HepG2 (cell line): Measurements from ENCODE around the gene TIAM2. TPM values are rescaled to one million over a fixed set of nuclear protein-coding genes. Genes with fewer than 3 reads are reported as not detected.

ENCODE experiments used
- ATAC-seq: fragments of 200-7000 bp; cut with Tn5 transposase; 3 replicates; pipeline ENCODE4 v1.9.1; 2020; ENCODE audit warnings: mild to moderate bottlenecking, moderate library complexity
- BruUV-seq: library from RNA; stranded (reverse); fragments of 400-500 nt; replicated peaks from 2 replicates; lab custom pipeline; 2021; lab: Mats Ljungman, UMichigan
- CTCF ChIA-PET: fragments of 300-600 bp; formaldehyde crosslinking; extraction: SDS; loops from one replicate; lab custom pipeline; 2021; ENCODE audit warnings: low total read pairs, inconsistent platforms, low intra/inter-chr PET ratio; lab: Yijun Ruan, JAX
- POLR2A ChIA-PET: fragments of 350-600 bp; sonication (Branson Sonifier 250); formaldehyde crosslinking; loops from one replicate; lab custom pipeline; 2020; ENCODE audit warnings: antibody characterized with exemption, inconsistent platforms; lab: Yijun Ruan, JAX
- DNase-seq: peaks from one replicate; pipeline ENCODE4 v3.0.0-alpha.2; 2015; ENCODE audit warnings: low spot score
- FAIRE-seq: peaks from 3 replicates; lab custom pipeline; 2011; peaks lifted over from hg19 to GRCh38; lab: Jason Lieb, UNC
- H2AFZ ChIP-seq: one replicate; pipeline ENCODE4 v1.6.1; 2011; ENCODE audit warnings: low read length, inconsistent platforms
- H3K27ac ChIP-seq: fragments of 300-600 bp; 3 replicates; pipeline ENCODE4 v1.8.0; 2011; ENCODE audit warnings: mixed run types, mild to moderate bottlenecking, mixed read lengths, low read length, inconsistent platforms; ENCODE audit not compliant: insufficient read depth; ENCODE audit errors: extremely low read length
- H3K27me3 ChIP-seq, 2 experiments: fragments of 200-600 bp in 1 of 2; 2 replicates in 1 of 2; 3 replicates in 1 of 2; pipeline versions ENCODE4 v1.6.0 to v1.8.0; 2011; ENCODE audit warnings: low read length in 2 of 2, mild to moderate bottlenecking in 2 of 2, moderate library complexity in 2 of 2, inconsistent platforms in 1 of 2; ENCODE audit not compliant: insufficient read depth in 2 of 2, control insufficient read depth in 1 of 2
- H3K36me3 ChIP-seq, 2 experiments: fragments of 200-600 bp in 1 of 2; replicated peaks in 1 of 2; 2 replicates in 1 of 2; 3 replicates in 1 of 2; pipeline versions ENCODE4 v1.5.1 to v1.8.0; 2011; ENCODE audit warnings: low read length in 2 of 2, inconsistent platforms in 1 of 2; ENCODE audit not compliant: insufficient read depth in 2 of 2, control insufficient read depth in 1 of 2
- H3K4me1 ChIP-seq: 2 replicates; pipeline ENCODE4 v1.5.1; 2012; ENCODE audit warnings: low read length, inconsistent platforms; ENCODE audit not compliant: insufficient read depth
- H3K4me2 ChIP-seq: 2 replicates; pipeline ENCODE4 v1.6.0; 2011; ENCODE audit warnings: low read depth, low read length, inconsistent platforms
- H3K4me3 ChIP-seq, 3 experiments: fragments of 200-600 bp in 1 of 3; sonication (generic), shearing (Covaris generic) in 1 of 3; replicated peaks in 1 of 3; 2 replicates each; pipeline ENCODE4 v1.5.1; 2011 to 2016; ENCODE audit warnings: low read length in 3 of 3, inconsistent platforms in 2 of 3, low read depth in 2 of 3, mild to moderate bottlenecking in 2 of 3, control low read depth in 1 of 3, mixed read lengths in 1 of 3; ENCODE audit not compliant: insufficient read depth in 1 of 3
- H3K79me2 ChIP-seq: one replicate; pipeline ENCODE4 v1.6.1; 2011; ENCODE audit warnings: low read length, inconsistent platforms; ENCODE audit not compliant: insufficient read depth
- H3K9ac ChIP-seq: 2 replicates; pipeline ENCODE4 v1.6.0; 2011; ENCODE audit warnings: mild to moderate bottlenecking, low read depth, low read length, inconsistent platforms; ENCODE audit not compliant: insufficient read depth
- H3K9me3 ChIP-seq: 2 replicates; pipeline ENCODE4 v1.5.1; 2012; ENCODE audit warnings: mild to moderate bottlenecking, low read length
- H4K20me1 ChIP-seq: 2 replicates; pipeline ENCODE4 v1.6.0; 2011; ENCODE audit warnings: inconsistent platforms, mild to moderate bottlenecking, low read length, moderate library complexity; ENCODE audit not compliant: insufficient read depth
- ARNTL ChIP-seq: sonication (generic); formaldehyde crosslinking; IDR thresholded peaks from 2 replicates; pipeline ENCODE4 v1.4.0; 2020; ENCODE audit warnings: mild to moderate bottlenecking, missing genetic modification reagents
- ATF7 ChIP-seq, 2 experiments: fragments of 450-650 bp in 1 of 2; sonication (generic) in 1 of 2; formaldehyde crosslinking in 1 of 2; IDR thresholded peaks; 2 replicates each; pipeline versions ENCODE4 v1.4.0 to v1.6.1; 2016 to 2020; ENCODE audit warnings: antibody characterized with exemption in 1 of 2, mild to moderate bottlenecking in 1 of 2, missing genetic modification reagents in 1 of 2
- DMTF1 ChIP-seq: sonication (generic); formaldehyde crosslinking; IDR thresholded peaks from 2 replicates; pipeline ENCODE4 v1.4.0; 2020; ENCODE audit warnings: mild to moderate bottlenecking, missing genetic modification reagents
- FOXA3 ChIP-seq: IDR thresholded peaks from 2 replicates; pipeline ENCODE4 v1.6.1; 2016; ENCODE audit warnings: missing genetic modification reagents, missing compliant biosample characterization
- FOXM1 ChIP-seq: sonication (generic); formaldehyde crosslinking; IDR thresholded peaks from 2 replicates; pipeline ENCODE4 v1.5.0; 2020; ENCODE audit warnings: missing genetic modification reagents
- HDAC2 ChIP-seq: sonication (generic); formaldehyde crosslinking; IDR thresholded peaks from 2 replicates; pipeline ENCODE4 v1.4.0; 2020; ENCODE audit warnings: missing genetic modification reagents
- KAT7 ChIP-seq: IDR thresholded peaks from 2 replicates; pipeline ENCODE4 v1.6.1; 2018; ENCODE audit warnings: borderline replicate concordance, missing compliant biosample characterization
- SOX13 ChIP-seq, 3 experiments: fragments of 450-650 bp in 1 of 3; sonication (generic) in 1 of 3; formaldehyde crosslinking in 1 of 3; IDR thresholded peaks in 2 of 3; conservative IDR thresholded peaks in 1 of 3; 2 replicates each; pipeline versions ENCODE4 v1.5.0 to v1.6.1; 2016 to 2020; ENCODE audit warnings: antibody characterized with exemption in 1 of 3, mild to moderate bottlenecking in 1 of 3, missing compliant biosample characterization in 1 of 3, missing genetic modification reagents in 1 of 3, moderate library complexity in 1 of 3
- TBX2 ChIP-seq: sonication (generic); formaldehyde crosslinking; IDR thresholded peaks from 2 replicates; pipeline ENCODE4 v1.5.0; 2020; ENCODE audit warnings: missing genetic modification reagents, mild to moderate bottlenecking, borderline replicate concordance
- ZNF577 ChIP-seq: sonication (generic); formaldehyde crosslinking; IDR thresholded peaks from 2 replicates; pipeline ENCODE4 v1.4.0; 2020; ENCODE audit warnings: mild to moderate bottlenecking, low read depth, missing genetic modification reagents, borderline replicate concordance
- ZNF615 ChIP-seq: sonication (generic); formaldehyde crosslinking; IDR thresholded peaks from 2 replicates; pipeline ENCODE4 v1.5.0; 2020; ENCODE audit warnings: mild to moderate bottlenecking, missing genetic modification reagents, borderline replicate concordance
- WGBS: methylation state at CpG from one replicate; pipeline ENCODE4 v1.1.6; 2017; ENCODE audit warnings: low lambda C conversion rate; 5-methylcytosine and 5-hydroxymethylcytosine counted together
- in situ Hi-C: cut with HindIII; loops from 2 replicates; pipeline ENCODE4 v1.10.0; 2017; ENCODE audit warnings: low pct_unique_long_range_greater_than_20kb; ENCODE audit not compliant: extremely low pct_ligation_motif_present
- intact Hi-C: fragments of 100-400 bp; cut with micrococcal nuclease; formaldehyde crosslinking; loops from one replicate; pipeline ENCODE4 v1.10.0; 2022; ENCODE audit not compliant: unreplicated experiment
- polyA plus RNA-seq, 8 experiments: library from polyadenylated mRNA; depleted of rRNA in 3 of 8; stranded (reverse) in 7 of 8; unstranded in 1 of 8; fragments of >200 nt; fragmentation: Illumina TruSeq in 4 of 8; extraction: Trizol in 4 of 8; gene quantifications; 2 replicates each; pipeline versions ENCODE4 v1.2.1 to v1.2.3, GENCODE V29; 2011 to 2016; ENCODE audit warnings: low read depth in 4 of 8, missing spikeins in 1 of 8, mixed read lengths in 1 of 8; ENCODE audit not compliant: insufficient read depth in 1 of 8
- total RNA-seq, 5 experiments: library from RNA; depleted of rRNA; stranded (reverse); fragments of >200 nt; fragmentation: Illumina TruSeq; extraction: Trizol; gene quantifications; 2 replicates each; pipeline ENCODE4 v1.2.3, GENCODE V29; 2016; ENCODE audit warnings: low read depth in 1 of 5

Gene TIAM2
- total and polyA plus RNA-seq, 2 of the 13 experiments (the other 11 are each of a cell fraction or from before 2014, with no cell fraction given): 4.1 to 4.5 TPM

GRCh38 chr6:155121294-155121693 is 126.2 kb downstream of the TIAM2 start:
- Histone ChIP-seq H3K36me3 (no peaks in the 10 kb centered on the region), H3K27ac (no peak overlapping the region), H2AFZ (no peak overlapping the region), H3K27me3 (no peaks in the 10 kb centered on the region), H3K4me3 (no peak overlapping the region), H3K9me3 (no peaks in the 10 kb centered on the region), H3K4me1 (peaks cover 14% of the 10 kb centered on the region), H3K4me2 (no peak overlapping the region), H3K79me2 (no peaks in the 10 kb centered on the region), H3K9ac (no peak overlapping the region), H4K20me1 (no peaks in the 10 kb centered on the region)
- DNase-seq: no peak
- CTCF ChIA-PET: no interaction called here
- no TSS peak for BruUV-seq
- WGBS: 49% methylated on average over 4 of the region's 4 CpGs
- ATAC-seq: no peak
- in situ Hi-C loops (no loop called here), intact Hi-C loops (no loop called here)
- TF ChIP-seq TBX2 (no peak), KAT7 (no peak), FOXM1 (CRISPR knock-in tag) (no peak), FOXA3 (CRISPR knock-in tag) (no peak), ZNF615 (CRISPR knock-in tag) (no peak), ZNF577 (no peak), ATF7 (IDR thresholded peaks at IDR 0.05) (no peak), ATF7 (CRISPR knock-in tag; IDR thresholded peaks at IDR 0.05) (no peak)
- FAIRE-seq: no peak
- POLR2A ChIA-PET: no interaction called here

- no peaks in the 10 kb centered on the region for H3K27me3 ChIP-seq
- H3K4me3 ChIP-seq: no peak overlapping the region
- H3K36me3 ChIP-seq: no peaks in the 10 kb centered on the region
- intact Hi-C loops (no loop called here), in situ Hi-C loops (no loop called here)
- BruUV-seq: no TSS peak
- peaks cover 16% of the 10 kb centered on the region for H3K4me1 ChIP-seq
- H4K20me1 ChIP-seq: no peaks in the 10 kb centered on the region
- ChIA-PET POLR2A (no interaction called here), CTCF (no interaction called here)
- no peaks in the 10 kb centered on the region for H3K79me2 ChIP-seq
- H2AFZ ChIP-seq: no peak overlapping the region
- H3K9ac ChIP-seq: no peak overlapping the region
- ATAC-seq (no peak), FAIRE-seq (no peak), DNase-seq (no peak)
- no peak overlapping the region for H3K4me2 ChIP-seq
- 75% methylated on average over 11 of the region's 11 CpGs for WGBS
- H3K27ac ChIP-seq: no peak overlapping the region
- H3K9me3 ChIP-seq: no peaks in the 10 kb centered on the region
- TF ChIP-seq DMTF1 (CRISPR knock-in tag) (no peak), HDAC2 (CRISPR knock-in tag) (no peak), SOX13 (IDR thresholded peaks at IDR 0.05) (no peak), SOX13 (CRISPR knock-in tag; conservative IDR thresholded peaks at IDR 0.05 in 1 of 2, IDR thresholded peaks at IDR 0.05 in 1 of 2) (no peak), ARNTL (CRISPR knock-in tag) (no peak)
Observed at GRCh38 chr6:155121699-155122098, 126.6 kb downstream of the TIAM2 start.
